ENCODE data around the gene SGSH.

SGSH gene

DNA sequence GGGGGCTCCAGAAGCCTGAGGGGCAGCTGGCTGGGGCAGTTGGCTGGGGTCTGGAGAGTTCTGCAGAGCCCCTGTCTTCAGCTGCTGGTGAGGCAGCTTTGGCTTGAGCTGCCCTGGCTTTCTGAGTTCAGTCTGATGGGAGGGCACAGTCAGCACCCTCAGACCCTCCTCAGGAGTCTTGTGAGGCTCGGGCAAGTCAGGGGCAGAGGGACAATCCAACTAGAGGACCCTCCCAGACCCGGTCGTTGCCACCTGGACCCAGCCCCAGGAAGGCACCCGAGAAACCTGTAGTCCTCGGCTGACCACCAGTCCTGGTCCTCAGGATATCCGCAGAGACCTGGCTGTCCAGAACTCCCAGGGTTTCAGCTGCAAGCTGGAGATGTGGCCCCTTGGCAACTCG, 48.5 kb downstream of the SGSH start:
- H3K4ac ChIP-seq (ENCODE audit: low read depth, low read length): no peak overlapping the region
- no peaks in the 10 kb centered on the region for H3K79me2 ChIP-seq (ENCODE audit: control insufficient read depth, insufficient read depth, low read length, poor library complexity)
- H2AFZ ChIP-seq (ENCODE audit: insufficient read depth, low read length, poor library complexity): no peak overlapping the region
- no peak overlapping the region for H3K9ac ChIP-seq (ENCODE audit: low read length)
- H3K9me3 ChIP-seq (ENCODE audit: insufficient read depth, low read depth, low read length): no peaks in the 10 kb centered on the region
- H3K18ac ChIP-seq (ENCODE audit: low read length): no peak overlapping the region
- no peak overlapping the region for H2BK120ac ChIP-seq (ENCODE audit: insufficient read depth, low read length, poor library complexity)
- no peak overlapping the region for H4K91ac ChIP-seq (ENCODE audit: low read depth, low read length)
- H2BK12ac ChIP-seq (ENCODE audit: low read length): no peak overlapping the region
- no peak overlapping the region for H3K4me3 ChIP-seq (ENCODE audit: low read depth, low read length)
- no peak overlapping the region for H2BK5ac ChIP-seq (ENCODE audit: low read depth, low read length, poor library complexity)
- peaks cover 5% of the 10 kb centered on the region for H3K79me1 ChIP-seq (ENCODE audit: low read length)
- H4K8ac ChIP-seq (ENCODE audit: low read depth, low read length): no peak overlapping the region
- no peaks in the 10 kb centered on the region for H3K36me3 ChIP-seq (ENCODE audit: control insufficient read depth in 1 of 2, insufficient read depth in 2 of 2, low read length in 2 of 2)
- WGBS (ENCODE audit: extremely low coverage, insufficient coverage, insufficient read length): no CpG with 5 or more reads among the region's 7 CpGs
- no peak overlapping the region for H3K4me2 ChIP-seq (ENCODE audit: low read length)
- no peak for DNase-seq
- H3K23ac ChIP-seq (ENCODE audit: low read length): no peak overlapping the region
- H3K14ac ChIP-seq (ENCODE audit: low read length): no peak overlapping the region
- H3K27ac ChIP-seq (ENCODE audit: low read depth, low read length): no peak overlapping the region
- H2AK5ac ChIP-seq (ENCODE audit: low read length): no peak overlapping the region
- no peaks in the 10 kb centered on the region for H3K27me3 ChIP-seq (ENCODE audit: insufficient read depth, low read length)
- no peak overlapping the region for H4K12ac ChIP-seq (ENCODE audit: low read depth, low read length)
- peaks cover 15 to 16% of the 10 kb centered on the region in 2 experiments for H3K4me1 ChIP-seq (ENCODE audit: control insufficient read depth in 1 of 2, insufficient read depth in 2 of 2, low read length in 2 of 2)

GRCh38 chr17:80169784-80170500, 50.2 kb downstream of the SGSH start, which contains the start of gene CARD14:
CARD14 (plus strand) TSS chr17:80170030; CDS start chr17:80181439, 11,409 bp downstream.
- peak; percentile 88 for DNase-seq
- H2BK5ac ChIP-seq (ENCODE audit: low read depth, low read length, poor library complexity): no peak within 1 kb of the TSS
- peak within 1 kb of the TSS; percentile 5 for H4K8ac ChIP-seq (ENCODE audit: low read depth, low read length)
- no peaks in the 10 kb centered on the region for H3K79me2 ChIP-seq (ENCODE audit: control insufficient read depth, insufficient read depth, low read length, poor library complexity)
- H3K27me3 ChIP-seq (ENCODE audit: insufficient read depth, low read length): no peaks in the 10 kb centered on the region
- H3K4me1 ChIP-seq (ENCODE audit: control insufficient read depth in 1 of 2, insufficient read depth in 2 of 2, low read length in 2 of 2): peaks cover 13 to 14% of the 10 kb centered on the region in 2 experiments
- peak within 1 kb of the TSS; percentile 43 for H3K4me2 ChIP-seq (ENCODE audit: low read length)
- H3K9me3 ChIP-seq (ENCODE audit: insufficient read depth, low read depth, low read length): no peaks in the 10 kb centered on the region
- H2AK5ac ChIP-seq (ENCODE audit: low read length): no peak within 1 kb of the TSS
- H2AFZ ChIP-seq (ENCODE audit: insufficient read depth, low read length, poor library complexity): no peak within 1 kb of the TSS
- H3K9ac ChIP-seq (ENCODE audit: low read length): no peak within 1 kb of the TSS
- peak within 1 kb of the TSS; percentile 18 for H3K18ac ChIP-seq (ENCODE audit: low read length)
- H4K12ac ChIP-seq (ENCODE audit: low read depth, low read length): no peak within 1 kb of the TSS
- peaks cover 3% of the 10 kb centered on the region for H3K79me1 ChIP-seq (ENCODE audit: low read length)
- no CpG with 5 or more reads among the region's 19 CpGs for WGBS (ENCODE audit: extremely low coverage, insufficient coverage, insufficient read length)
- no peak within 1 kb of the TSS for H3K4ac ChIP-seq (ENCODE audit: low read depth, low read length)
- no peak within 1 kb of the TSS for H3K23ac ChIP-seq (ENCODE audit: low read length)
- no peak within 1 kb of the TSS for H3K4me3 ChIP-seq (ENCODE audit: low read depth, low read length)
- H3K27ac ChIP-seq (ENCODE audit: low read depth, low read length): no peak within 1 kb of the TSS
- H3K36me3 ChIP-seq (ENCODE audit: control insufficient read depth in 1 of 2, insufficient read depth in 2 of 2, low read length in 2 of 2): no peaks in the 10 kb centered on the region
- H3K14ac ChIP-seq (ENCODE audit: low read length): peak within 1 kb of the TSS; percentile 10
- H4K91ac ChIP-seq (ENCODE audit: low read depth, low read length): peak within 1 kb of the TSS; percentile 22
- H2BK12ac ChIP-seq (ENCODE audit: low read length): no peak within 1 kb of the TSS
- no peak within 1 kb of the TSS for H2BK120ac ChIP-seq (ENCODE audit: insufficient read depth, low read length, poor library complexity)

- H2BK5ac ChIP-seq (ENCODE audit: low read depth, low read length, poor library complexity): no peak overlapping the region
- H2BK120ac ChIP-seq (ENCODE audit: insufficient read depth, low read length, poor library complexity): no peak overlapping the region
- no peak overlapping the region for H3K18ac ChIP-seq (ENCODE audit: low read length)
- H3K4ac ChIP-seq (ENCODE audit: low read depth, low read length): no peak overlapping the region
- H3K27me3 ChIP-seq (ENCODE audit: insufficient read depth, low read length): no peaks in the 10 kb centered on the region
- no CpG with 5 or more reads among the region's 5 CpGs for WGBS (ENCODE audit: extremely low coverage, insufficient coverage, insufficient read length)
- H3K4me2 ChIP-seq (ENCODE audit: low read length): no peak overlapping the region
- H3K9me3 ChIP-seq (ENCODE audit: insufficient read depth, low read depth, low read length): no peaks in the 10 kb centered on the region
- no peak overlapping the region for H3K14ac ChIP-seq (ENCODE audit: low read length)
- H3K27ac ChIP-seq (ENCODE audit: low read depth, low read length): no peak overlapping the region
- no peaks in the 10 kb centered on the region for H3K79me2 ChIP-seq (ENCODE audit: control insufficient read depth, insufficient read depth, low read length, poor library complexity)
- H2AK5ac ChIP-seq (ENCODE audit: low read length): no peak overlapping the region
- no peak overlapping the region for H4K8ac ChIP-seq (ENCODE audit: low read depth, low read length)
- peak in 1 of 2 donors; percentile 57 for DNase-seq
- H3K9ac ChIP-seq (ENCODE audit: low read length): no peak overlapping the region
- H4K91ac ChIP-seq (ENCODE audit: low read depth, low read length): no peak overlapping the region
- no peak overlapping the region for H4K12ac ChIP-seq (ENCODE audit: low read depth, low read length)
- H3K79me1 ChIP-seq (ENCODE audit: low read length): no peaks in the 10 kb centered on the region
- peaks cover 13 to 14% of the 10 kb centered on the region in 2 experiments for H3K4me1 ChIP-seq (ENCODE audit: control insufficient read depth in 1 of 2, insufficient read depth in 2 of 2, low read length in 2 of 2)
- H2BK12ac ChIP-seq (ENCODE audit: low read length): no peak overlapping the region
- H3K36me3 ChIP-seq (ENCODE audit: control insufficient read depth in 1 of 2, insufficient read depth in 2 of 2, low read length in 2 of 2): no peaks in the 10 kb centered on the region
- H3K4me3 ChIP-seq (ENCODE audit: low read depth, low read length): no peak overlapping the region
- no peak overlapping the region for H2AFZ ChIP-seq (ENCODE audit: insufficient read depth, low read length, poor library complexity)
- no peak overlapping the region for H3K23ac ChIP-seq (ENCODE audit: low read length)
Observed at GRCh38 chr17:80169107-80169506, 51.0 kb downstream of the SGSH start.

DNA sequence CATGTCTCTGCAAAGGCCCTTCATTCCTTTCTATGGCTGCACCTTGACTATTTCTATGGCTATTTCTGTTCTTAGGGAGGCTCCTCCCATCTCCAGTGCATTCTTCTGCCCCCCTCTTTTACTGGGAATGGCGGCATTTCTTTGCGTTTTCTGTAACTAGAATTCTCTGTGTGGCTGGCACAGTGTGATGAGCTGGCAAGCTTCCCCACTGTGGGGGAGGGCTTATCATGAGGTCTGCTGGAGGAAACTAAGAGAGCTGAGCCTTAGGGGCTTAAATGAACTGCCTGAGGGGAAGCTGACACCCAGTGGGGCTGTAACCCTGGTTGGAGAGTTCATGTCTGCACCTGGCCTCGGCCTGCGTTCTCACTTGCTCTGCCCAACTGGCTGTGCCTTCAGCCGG, 51.8 kb downstream of the SGSH start:
- no peak overlapping the region for H3K14ac ChIP-seq (ENCODE audit: low read length)
- no peak overlapping the region for H3K4me2 ChIP-seq (ENCODE audit: low read length)
- no peak overlapping the region for H4K91ac ChIP-seq (ENCODE audit: low read depth, low read length)
- no peak overlapping the region for H4K12ac ChIP-seq (ENCODE audit: low read depth, low read length)
- H2AFZ ChIP-seq (ENCODE audit: insufficient read depth, low read length, poor library complexity): no peak overlapping the region
- H3K9me3 ChIP-seq (ENCODE audit: insufficient read depth, low read depth, low read length): no peaks in the 10 kb centered on the region
- no peaks in the 10 kb centered on the region for H3K27me3 ChIP-seq (ENCODE audit: insufficient read depth, low read length)
- no peak overlapping the region for H3K9ac ChIP-seq (ENCODE audit: low read length)
- no peak overlapping the region for H3K27ac ChIP-seq (ENCODE audit: low read depth, low read length)
- H2BK5ac ChIP-seq (ENCODE audit: low read depth, low read length, poor library complexity): no peak overlapping the region
- H3K79me2 ChIP-seq (ENCODE audit: control insufficient read depth, insufficient read depth, low read length, poor library complexity): no peaks in the 10 kb centered on the region
- no CpG with 5 or more reads among the region's 5 CpGs for WGBS (ENCODE audit: extremely low coverage, insufficient coverage, insufficient read length)
- peaks cover 13 to 14% of the 10 kb centered on the region in 2 experiments for H3K4me1 ChIP-seq (ENCODE audit: control insufficient read depth in 1 of 2, insufficient read depth in 2 of 2, low read length in 2 of 2)
- no peak overlapping the region for H3K4me3 ChIP-seq (ENCODE audit: low read depth, low read length)
- no peak overlapping the region for H3K4ac ChIP-seq (ENCODE audit: low read depth, low read length)
- H2AK5ac ChIP-seq (ENCODE audit: low read length): no peak overlapping the region
- no peaks in the 10 kb centered on the region for H3K36me3 ChIP-seq (ENCODE audit: control insufficient read depth in 1 of 2, insufficient read depth in 2 of 2, low read length in 2 of 2)
- H2BK12ac ChIP-seq (ENCODE audit: low read length): peak overlapping the region; percentile 28
- H2BK120ac ChIP-seq (ENCODE audit: insufficient read depth, low read length, poor library complexity): no peak overlapping the region
- no peak overlapping the region for H3K18ac ChIP-seq (ENCODE audit: low read length)
- H4K8ac ChIP-seq (ENCODE audit: low read depth, low read length): no peak overlapping the region
- H3K23ac ChIP-seq (ENCODE audit: low read length): no peak overlapping the region
- H3K79me1 ChIP-seq (ENCODE audit: low read length): no peaks in the 10 kb centered on the region
- DNase-seq: no peak

Data from trophoblast cell (in vitro differentiated cells and primary cell).